ENCODE measurements around the gene CENATAC. TPM values are rescaled to one million over a fixed set of nuclear protein-coding genes. Genes with fewer than 3 reads are reported as not detected.

The CENATAC gene
- total RNA-seq, 4 donors from 2014 or later, result 22.2 to 55.2 (median 30.8) TPM

DNA sequence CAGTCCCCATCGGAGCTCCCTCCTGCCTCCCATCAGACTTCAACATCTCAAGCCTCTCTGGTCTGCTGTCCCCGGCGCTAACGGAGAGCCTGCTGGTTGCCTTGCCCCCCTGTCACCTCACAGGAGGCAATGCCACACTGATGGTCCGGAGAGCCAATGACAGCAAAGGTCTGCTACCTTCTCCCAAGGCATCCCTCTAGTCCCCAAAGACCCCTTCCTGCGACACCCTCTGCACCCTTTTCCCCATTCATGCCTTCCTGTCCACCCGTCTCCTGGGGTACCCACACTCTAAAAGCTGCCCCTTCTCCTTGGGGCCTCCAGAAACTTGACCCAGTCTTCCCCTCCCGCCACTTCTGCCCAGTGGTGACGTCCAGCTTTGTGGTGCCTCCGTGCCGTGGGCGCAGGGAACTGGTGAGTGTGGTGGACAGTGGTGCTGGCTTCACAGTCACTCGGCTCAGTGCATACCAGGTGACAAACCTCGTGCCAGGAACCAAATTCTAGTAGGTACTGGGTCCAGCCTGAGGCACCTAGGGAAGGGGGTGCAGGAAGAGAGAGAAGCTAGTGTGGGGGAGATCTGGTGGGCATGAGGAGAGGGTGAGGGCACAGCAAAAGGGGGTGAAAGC is 41.0 kb upstream of the CENATAC start:
- no peak for TF ChIP-seq CTCF (IDR thresholded peaks at IDR 0.05)
- TF ChIP-seq POLR2A (IDR thresholded peaks at IDR 0.05; ENCODE audit: low read depth), result no peak
- no peak for TF ChIP-seq POLR2AphosphoS5 (IDR thresholded peaks at IDR 0.05)
- TF ChIP-seq EP300 (IDR thresholded peaks at IDR 0.05), result no peak
- no peaks in the 10 kb centered on the region for H3K36me3 ChIP-seq
- no peak overlapping the region for H3K27ac ChIP-seq (replicated peaks in 1 of 4)
- H3K27me3 ChIP-seq, result peaks cover 0 to 12% (median 0%) of the 10 kb centered on the region in 4 donors
- 59% methylated on average over 8 of the region's 14 CpGs for whole genome bisulfite sequencing
- H3K4me3 ChIP-seq, result no peak overlapping the region
- intact Hi-C loops (cut with DNase I), result loop anchor here (2.0 kb wide), 1 partner anchor 268 kb away; no protein-coding TSS in a partner anchor
- no peak for DNase-seq (ENCODE audit: extremely low spot score)
- peaks cover 0 to 8% (median 7%) of the 10 kb centered on the region in 4 donors for H3K4me1 ChIP-seq
- no peaks in the 10 kb centered on the region for H3K9me3 ChIP-seq

DNA sequence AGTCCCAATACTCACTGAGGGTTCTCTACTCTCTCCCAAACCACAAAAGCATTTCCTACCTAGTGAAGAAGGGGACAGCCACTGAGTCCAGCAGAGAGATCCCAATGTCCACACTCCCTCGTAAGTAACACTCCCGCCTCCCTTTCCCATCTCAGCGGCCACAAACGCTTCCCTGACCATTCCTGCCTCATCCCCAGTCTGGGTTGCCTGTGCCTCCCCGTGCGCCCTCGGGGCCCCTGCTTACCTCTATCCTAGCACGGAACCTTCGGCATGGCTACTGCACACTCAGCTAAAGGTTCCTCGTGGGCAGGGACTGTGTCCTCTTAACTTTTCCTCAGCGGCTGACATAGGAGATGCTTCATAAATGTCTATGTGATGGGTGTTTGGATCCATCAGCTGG is 40.4 kb upstream of the CENATAC start:
- no peak for TF ChIP-seq CTCF (IDR thresholded peaks at IDR 0.05)
- no peak for TF ChIP-seq EP300 (IDR thresholded peaks at IDR 0.05)
- TF ChIP-seq POLR2AphosphoS5 (IDR thresholded peaks at IDR 0.05), result no peak
- no peak for TF ChIP-seq POLR2A (IDR thresholded peaks at IDR 0.05; ENCODE audit: low read depth)
- Histone ChIP-seq H3K27ac (replicated peaks in 1 of 4) (no peak overlapping the region), H3K9me3 (no peaks in the 10 kb centered on the region), H3K4me1 (peaks cover 0 to 8% (median 7%) of the 10 kb centered on the region in 4 donors), H3K36me3 (no peaks in the 10 kb centered on the region), H3K4me3 (no peak overlapping the region), H3K27me3 (peaks cover 0 to 12% (median 0%) of the 10 kb centered on the region in 4 donors)
- 93% methylated on average over 11 of the region's 11 CpGs for whole genome bisulfite sequencing
- DNase-seq (ENCODE audit: extremely low spot score), result no peak
- intact Hi-C loops (cut with DNase I), result loop anchor here (2.0 kb wide), 1 partner anchor 269 kb away; no protein-coding TSS in a partner anchor

GRCh38 chr11:118957968-118958367 is 40.0 kb upstream of the CENATAC start:
- Histone ChIP-seq H3K9me3 (no peaks in the 10 kb centered on the region), H3K4me1 (peaks cover 0 to 8% (median 7%) of the 10 kb centered on the region in 4 donors), H3K27me3 (peaks cover 0 to 11% (median 0%) of the 10 kb centered on the region in 4 donors), H3K36me3 (no peaks in the 10 kb centered on the region), H3K4me3 (no peak overlapping the region), H3K27ac (replicated peaks in 1 of 4) (no peak overlapping the region)
- 93% methylated on average over 3 of the region's 8 CpGs for WGBS
- no peak for TF ChIP-seq EP300 (IDR thresholded peaks at IDR 0.05)
- no peak for TF ChIP-seq CTCF (IDR thresholded peaks at IDR 0.05)
- no peak for TF ChIP-seq POLR2A (IDR thresholded peaks at IDR 0.05; ENCODE audit: low read depth)
- no peak for TF ChIP-seq POLR2AphosphoS5 (IDR thresholded peaks at IDR 0.05)
- no peak for DNase-seq (ENCODE audit: extremely low spot score)
- intact Hi-C loops (cut with DNase I), result loop anchor here (2.0 kb wide), 1 partner anchor 269 kb away; no protein-coding TSS in a partner anchor

GRCh38 chr11:118958577-118958976 is 39.4 kb upstream of the CENATAC start:
- intact Hi-C loops (cut with DNase I), result no loop called here
- Histone ChIP-seq H3K36me3 (no peaks in the 10 kb centered on the region), H3K4me1 (peaks cover 0 to 8% (median 7%) of the 10 kb centered on the region in 4 donors), H3K27me3 (peaks cover 0 to 5% (median 0%) of the 10 kb centered on the region in 4 donors), H3K27ac (replicated peaks in 1 of 4) (no peak overlapping the region), H3K4me3 (no peak overlapping the region), H3K9me3 (no peaks in the 10 kb centered on the region)
- DNase-seq (ENCODE audit: extremely low spot score), result no peak
- WGBS, result 81% methylated on average over 2 of the region's 2 CpGs
- no peak for TF ChIP-seq EP300 (IDR thresholded peaks at IDR 0.05)
- no peak for TF ChIP-seq POLR2A (IDR thresholded peaks at IDR 0.05; ENCODE audit: low read depth)
- TF ChIP-seq POLR2AphosphoS5 (IDR thresholded peaks at IDR 0.05), result no peak
- no peak for TF ChIP-seq CTCF (IDR thresholded peaks at IDR 0.05)
